Stimulated activated CD4-positive, alpha-beta T cell treated with anti-CD3 and anti-CD28 coated beads, Interleukin-4, amount 100 ng/mL, for 4 hours (primary cell): ENCODE results near the gene SMIM9.

Experiments used
- DNase-seq, 2 experiments: peaks; one replicate each; pipeline ENCODE4 v3.0.0-alpha.2; 2020

The SMIM9 gene

GRCh38 chrX:154779261-154779660, 55.2 kb downstream of the SMIM9 start:
- DNase-seq = no peak

DNA sequence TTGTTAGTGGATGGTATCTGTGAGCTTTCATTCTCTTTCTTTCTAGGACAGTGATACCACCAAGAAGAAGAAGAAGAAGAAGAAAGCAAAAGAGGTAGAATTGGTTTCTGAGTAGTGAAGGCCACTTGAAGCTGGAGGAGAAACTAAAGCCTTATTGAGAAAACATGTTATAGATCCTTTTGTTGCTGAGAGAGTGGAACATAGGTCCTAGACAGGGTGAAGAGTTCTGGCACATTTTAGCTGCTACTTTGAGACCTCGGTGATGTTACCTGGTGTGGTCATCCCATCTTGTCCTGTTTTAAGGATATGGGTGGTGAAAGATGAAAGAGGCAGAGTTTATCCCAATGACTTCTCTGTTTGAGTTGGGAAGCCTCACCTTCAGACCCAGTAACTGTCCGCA, 57.7 kb downstream of the SMIM9 start:
- DNase-seq = no peak

GRCh38 chrX:154775419-154776349, 58.8 kb downstream of the SMIM9 start:
- peak; percentile 18 to 58 for DNase-seq

DNA sequence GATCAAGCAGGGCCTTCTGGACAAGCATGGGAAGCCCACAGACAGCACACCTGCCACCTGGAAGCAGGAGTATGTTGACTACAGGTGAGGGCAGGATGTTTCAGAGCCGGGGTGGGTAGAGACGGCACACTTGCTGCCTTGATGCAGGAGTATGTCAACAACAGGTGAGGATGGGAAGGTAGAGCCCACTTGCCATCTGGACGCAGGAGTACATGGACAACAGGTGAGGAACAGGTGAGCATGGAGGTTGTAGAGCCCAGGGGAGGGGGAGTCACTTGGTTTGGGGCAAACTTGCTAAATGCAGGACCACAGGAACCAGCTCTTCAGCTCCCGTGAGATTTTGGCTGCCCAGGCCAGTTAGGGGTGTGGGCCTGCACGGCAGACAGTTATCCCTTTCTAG, 59.8 kb downstream of the SMIM9 start:
- no peak for DNase-seq
